ENCODE measurements around the gene NEK5. TPM values are rescaled to one million over a fixed set of nuclear protein-coding genes. Genes with fewer than 3 reads are reported as not detected.
A peak's percentile ranks its signal among the peaks of the same experiment; 100 is the strongest.

Gene NEK5
- total and polyA plus RNA-seq, 9 donors = 0.13 to 12.4 (median 0.50) TPM; not detected in 1

DNA sequence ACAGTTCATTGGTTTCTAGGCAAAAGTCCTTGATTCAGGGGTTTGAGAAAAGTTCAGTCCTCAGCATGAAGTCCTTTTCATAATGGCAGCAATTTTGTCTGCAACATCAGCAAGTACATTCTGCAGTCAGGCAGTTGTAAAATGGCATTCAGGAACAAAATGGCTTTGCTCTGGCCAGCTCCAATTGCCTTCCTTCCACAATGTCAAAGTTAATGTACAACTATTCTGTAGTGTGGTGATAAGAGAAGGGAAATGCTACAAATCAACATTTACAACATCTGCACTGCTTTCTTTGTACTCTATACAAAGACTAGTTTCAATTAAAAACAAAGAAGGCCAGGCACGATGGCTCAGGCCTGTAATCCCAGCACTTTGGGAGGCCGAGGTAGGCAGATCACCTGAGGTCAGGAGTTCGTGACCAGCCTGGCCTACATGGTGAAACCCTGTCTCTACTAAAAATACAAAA, 32.3 kb upstream of the NEK5 start:
- Histone ChIP-seq H3K27me3 (no peaks in the 10 kb centered on the region), H3K9me3 (no peaks in the 10 kb centered on the region), H3K36me3 (no peaks in the 10 kb centered on the region), H3K27ac (no peak overlapping the region), H3K4me1 (ENCODE audit: insufficient read depth) (peaks cover 6% of the 10 kb centered on the region), H3K4me3 (no peak overlapping the region)
- intact Hi-C loops (cut with DNase I) = no loop called here
- 76 to 84% (median 77%) methylated on average over 3 of the region's 3 CpGs for WGBS, 3 donors
- TF ChIP-seq POLR2A (IDR thresholded peaks at IDR 0.05) (no peak), EP300 (IDR thresholded peaks at IDR 0.05) (no peak)
- TF ChIP-seq, protein P1, sequence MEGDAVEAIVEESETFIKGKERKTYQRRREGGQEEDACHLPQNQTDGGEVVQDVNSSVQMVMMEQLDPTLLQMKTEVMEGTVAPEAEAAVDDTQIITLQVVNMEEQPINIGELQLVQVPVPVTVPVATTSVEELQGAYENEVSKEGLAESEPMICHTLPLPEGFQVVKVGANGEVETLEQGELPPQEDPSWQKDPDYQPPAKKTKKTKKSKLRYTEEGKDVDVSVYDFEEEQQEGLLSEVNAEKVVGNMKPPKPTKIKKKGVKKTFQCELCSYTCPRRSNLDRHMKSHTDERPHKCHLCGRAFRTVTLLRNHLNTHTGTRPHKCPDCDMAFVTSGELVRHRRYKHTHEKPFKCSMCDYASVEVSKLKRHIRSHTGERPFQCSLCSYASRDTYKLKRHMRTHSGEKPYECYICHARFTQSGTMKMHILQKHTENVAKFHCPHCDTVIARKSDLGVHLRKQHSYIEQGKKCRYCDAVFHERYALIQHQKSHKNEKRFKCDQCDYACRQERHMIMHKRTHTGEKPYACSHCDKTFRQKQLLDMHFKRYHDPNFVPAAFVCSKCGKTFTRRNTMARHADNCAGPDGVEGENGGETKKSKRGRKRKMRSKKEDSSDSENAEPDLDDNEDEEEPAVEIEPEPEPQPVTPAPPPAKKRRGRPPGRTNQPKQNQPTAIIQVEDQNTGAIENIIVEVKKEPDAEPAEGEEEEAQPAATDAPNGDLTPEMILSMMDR (IDR thresholded peaks at IDR 0.05) = no peak
- no peak for DNase-seq

DNA sequence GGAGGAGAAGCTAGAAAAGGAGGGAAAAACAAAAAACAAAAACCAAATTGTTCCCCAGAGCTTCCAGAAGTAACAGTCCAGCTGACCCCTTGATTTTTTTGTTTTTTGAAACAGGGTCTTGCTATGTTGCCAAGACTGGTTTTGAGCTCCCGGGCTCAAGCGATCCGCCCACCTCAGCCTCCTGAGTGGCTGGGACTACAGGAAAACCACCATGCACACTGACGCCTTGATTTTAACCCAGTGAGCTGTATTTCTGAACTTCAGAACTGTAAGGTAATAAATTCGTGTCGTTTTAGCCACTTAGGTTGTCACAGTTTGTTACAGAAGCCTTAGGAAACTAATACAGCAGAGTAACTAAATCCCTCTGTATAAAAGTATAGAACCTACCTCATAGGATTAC, 31.6 kb upstream of the NEK5 start:
- no peak for DNase-seq
- H3K9me3 ChIP-seq = no peaks in the 10 kb centered on the region
- H3K4me3 ChIP-seq = no peak overlapping the region
- H3K4me1 ChIP-seq (ENCODE audit: insufficient read depth) = peaks cover 6% of the 10 kb centered on the region
- no peak for TF ChIP-seq EP300 (IDR thresholded peaks at IDR 0.05)
- TF ChIP-seq, protein P1 (IDR thresholded peaks at IDR 0.05) = no peak
- whole genome bisulfite sequencing, 3 donors = 83 to 92% (median 89%) methylated on average over 6 of the region's 6 CpGs
- no peak overlapping the region for H3K27ac ChIP-seq
- H3K36me3 ChIP-seq = no peaks in the 10 kb centered on the region
- H3K27me3 ChIP-seq = no peaks in the 10 kb centered on the region
- intact Hi-C loops (cut with DNase I) = no loop called here

DNA sequence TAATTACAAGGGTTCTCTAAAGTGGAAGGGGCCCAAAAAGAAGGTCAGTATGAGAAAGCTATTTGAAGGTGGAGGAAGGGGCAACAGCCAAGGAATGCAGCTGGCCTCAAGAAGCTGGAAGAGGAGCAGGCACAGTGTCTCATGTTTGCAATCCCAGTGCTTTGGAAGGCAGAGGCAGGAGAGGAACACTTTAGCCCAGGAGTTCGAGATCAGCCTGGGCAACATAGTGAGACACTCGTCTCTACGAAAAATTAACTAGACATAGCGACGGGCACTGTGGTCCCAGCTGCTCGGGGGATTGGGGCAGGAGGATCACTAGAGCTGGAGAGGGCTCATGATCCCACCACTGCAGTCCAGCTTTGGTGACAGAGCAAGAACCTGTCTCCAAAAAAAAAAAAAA, 31.2 kb upstream of the NEK5 start:
- intact Hi-C loops (cut with DNase I) = no loop called here
- DNase-seq = no peak
- H3K27ac ChIP-seq = no peak overlapping the region
- no peak for TF ChIP-seq EP300 (IDR thresholded peaks at IDR 0.05)
- TF ChIP-seq, protein P1 (IDR thresholded peaks at IDR 0.05) = no peak
- no peaks in the 10 kb centered on the region for H3K36me3 ChIP-seq
- no peak overlapping the region for H3K4me3 ChIP-seq
- H3K4me1 ChIP-seq (ENCODE audit: insufficient read depth) = peaks cover 6% of the 10 kb centered on the region
- H3K9me3 ChIP-seq = no peaks in the 10 kb centered on the region
- no peaks in the 10 kb centered on the region for H3K27me3 ChIP-seq
- 94 to 97% (median 94%) methylated on average over 6 of the region's 6 CpGs for WGBS, 3 donors

DNA sequence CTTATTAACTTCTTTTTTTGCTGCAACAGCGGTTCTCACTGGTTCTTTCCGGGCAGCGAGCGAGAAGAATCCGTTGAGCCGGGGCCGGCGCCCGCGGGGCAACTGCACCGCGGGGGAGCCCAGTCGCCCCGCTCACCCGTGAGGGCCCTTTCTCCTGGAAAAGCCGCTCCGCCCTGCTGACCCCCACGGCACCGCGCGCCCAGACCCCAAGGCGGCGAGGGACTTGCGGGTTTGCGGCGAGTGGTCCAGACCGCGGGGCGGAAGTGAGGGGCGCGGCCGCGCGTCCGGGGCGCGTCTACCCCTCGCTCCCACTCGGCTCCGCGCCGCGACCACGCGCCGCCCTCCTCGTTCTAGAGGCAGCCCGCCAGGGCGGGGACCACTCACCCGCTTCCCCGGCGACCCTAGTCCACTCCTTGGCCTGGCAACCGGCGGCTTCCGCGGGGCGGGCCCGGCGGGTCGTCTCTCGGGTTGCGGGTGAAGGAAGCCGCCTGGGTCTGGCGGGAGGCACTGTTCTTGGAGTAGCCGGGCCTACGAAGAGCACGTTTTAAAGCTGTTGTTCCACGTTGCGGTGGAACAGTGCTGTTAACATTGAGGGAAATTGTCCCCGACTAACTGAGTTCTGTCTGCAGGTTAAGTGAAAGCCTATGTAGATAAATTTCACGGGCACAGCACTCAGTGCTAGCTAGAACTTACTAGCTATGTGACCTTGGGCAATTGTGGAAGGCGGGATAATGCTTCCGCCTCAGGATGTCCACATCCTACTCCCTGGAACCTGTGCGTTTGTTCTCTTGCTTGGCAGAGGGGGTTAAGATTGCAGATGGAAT, 30.5 kb upstream of the NEK5 start, which contains the start of gene NEK3:
Gene NEK3, minus strand, starts transcription at position 439 of the 824 bp plus-strand sequence. CDS start 3,406 bp downstream, outside the sequence.
- TF ChIP-seq, protein P1 (IDR thresholded peaks at IDR 0.05) = no peak
- TF ChIP-seq POLR2A (IDR thresholded peaks at IDR 0.05) = no peak
- no peak for TF ChIP-seq EP300 (IDR thresholded peaks at IDR 0.05)
- Histone ChIP-seq H3K4me3 (peak within 1 kb of the TSS; percentile 97), H3K27ac (peak within 1 kb of the TSS; percentile 57 to 72), H3K27me3 (no peaks in the 10 kb centered on the region), H3K36me3 (no peaks in the 10 kb centered on the region), H3K9me3 (no peaks in the 10 kb centered on the region), H3K4me1 (ENCODE audit: insufficient read depth) (peaks cover 6% of the 10 kb centered on the region)
- WGBS, 3 donors = 1 to 5% (median 1%) methylated on average over 29 to 74 of the region's 74 CpGs
- DNase-seq = peak; percentile 65 to 81 (median 70)
- intact Hi-C loops (cut with DNase I) = no loop called here
